ENCODE data around the gene RNASE11. TPM values are rescaled to one million over a fixed set of nuclear protein-coding genes. Genes with fewer than 3 reads are reported as not detected.

Gene RNASE11
- polyA plus RNA-seq, 1 donor (not counting 4 experiments of a cell fraction or from before 2014, with no cell fraction given) = not detected

- H3K9me3 ChIP-seq (ENCODE audit: control insufficient read depth, low read depth, low read length) = no peaks in the 10 kb centered on the region
- H3K4me1 ChIP-seq (ENCODE audit: control insufficient read depth, extremely low read depth, insufficient read depth, low read length) = no peaks in the 10 kb centered on the region
- no peaks in the 10 kb centered on the region for H3K27me3 ChIP-seq (ENCODE audit: control insufficient read depth, extremely low read depth, insufficient read depth, low read length)
- no peak for FAIRE-seq
- H3K9ac ChIP-seq (ENCODE audit: control insufficient read depth, extremely low read depth, insufficient read depth, low read length) = no peak overlapping the region
- no peak overlapping the region for H3K27ac ChIP-seq (ENCODE audit: control insufficient read depth, insufficient read depth, low read length)
- no peaks in the 10 kb centered on the region for H4K20me1 ChIP-seq (ENCODE audit: control insufficient read depth, extremely low read depth, insufficient read depth, low read length)
- H3K9me1 ChIP-seq (ENCODE audit: control insufficient read depth, extremely low read depth, insufficient read depth, low read length) = no peaks in the 10 kb centered on the region
- H3K36me3 ChIP-seq (ENCODE audit: control insufficient read depth in 2 of 2, extremely low read depth in 1 of 2, insufficient read depth in 2 of 2, low read length in 2 of 2) = no peaks in the 10 kb centered on the region
- no peak overlapping the region for H2AFZ ChIP-seq (ENCODE audit: control insufficient read depth, low read length)
- no peak overlapping the region for H3K4me2 ChIP-seq (ENCODE audit: control insufficient read depth, extremely low read depth, insufficient read depth, low read depth, low read length)
- H3K4me3 ChIP-seq (ENCODE audit: control insufficient read depth in 2 of 3, extremely low read depth in 1 of 3, insufficient read depth in 2 of 3, low read depth in 1 of 3, low read length in 3 of 3) = no peak overlapping the region
- DNase-seq (ENCODE audit: low read depth, low spot score) = no peak
- no peaks in the 10 kb centered on the region for H3K79me2 ChIP-seq (ENCODE audit: control insufficient read depth, insufficient read depth, low read length)
- TF ChIP-seq CTCF (optimal IDR thresholded peaks at IDR 0.05 in 1 of 3, IDR thresholded peaks at IDR 0.05 in 1 of 3, conservative IDR thresholded peaks at IDR 0.05 in 1 of 3; ENCODE audit: extremely low read depth in 1 of 3, insufficient read depth in 2 of 3, low read length in 3 of 3) (no peak), EZH2 (IDR thresholded peaks at IDR 0.05; ENCODE audit: low read length) (no peak)
- dilution Hi-C loops (cut with MboI; ENCODE audit: extremely low pct_ligation_motif_present, low sequenced_read_pairs) = no loop called here
Measured at GRCh38 chr14:20546877-20547276, 40.9 kb downstream of the RNASE11 start.

GRCh38 chr14:20539906-20540305 is 47.9 kb downstream of the RNASE11 start:
- Histone ChIP-seq H3K9me1 (ENCODE audit: control insufficient read depth, extremely low read depth, insufficient read depth, low read length) (no peaks in the 10 kb centered on the region), H4K20me1 (ENCODE audit: control insufficient read depth, extremely low read depth, insufficient read depth, low read length) (no peaks in the 10 kb centered on the region), H3K4me1 (ENCODE audit: control insufficient read depth, extremely low read depth, insufficient read depth, low read length) (no peaks in the 10 kb centered on the region), H3K9ac (ENCODE audit: control insufficient read depth, extremely low read depth, insufficient read depth, low read length) (no peak overlapping the region), H3K4me2 (ENCODE audit: control insufficient read depth, extremely low read depth, insufficient read depth, low read depth, low read length) (no peak overlapping the region), H3K79me2 (ENCODE audit: control insufficient read depth, insufficient read depth, low read length) (no peaks in the 10 kb centered on the region), H3K27ac (ENCODE audit: control insufficient read depth, insufficient read depth, low read length) (no peak overlapping the region), H2AFZ (ENCODE audit: control insufficient read depth, low read length) (no peak overlapping the region), H3K27me3 (ENCODE audit: control insufficient read depth, extremely low read depth, insufficient read depth, low read length) (no peaks in the 10 kb centered on the region), H3K9me3 (ENCODE audit: control insufficient read depth, low read depth, low read length) (no peaks in the 10 kb centered on the region), H3K4me3 (ENCODE audit: control insufficient read depth in 2 of 3, extremely low read depth in 1 of 3, insufficient read depth in 2 of 3, low read depth in 1 of 3, low read length in 3 of 3) (no peak overlapping the region), H3K36me3 (ENCODE audit: control insufficient read depth in 2 of 2, extremely low read depth in 1 of 2, insufficient read depth in 2 of 2, low read length in 2 of 2) (no peaks in the 10 kb centered on the region)
- dilution Hi-C loops (cut with MboI; ENCODE audit: extremely low pct_ligation_motif_present, low sequenced_read_pairs) = no loop called here
- FAIRE-seq (no peak), DNase-seq (ENCODE audit: low read depth, low spot score) (no peak)
- TF ChIP-seq EZH2 (IDR thresholded peaks at IDR 0.05; ENCODE audit: low read length) (no peak), CTCF (optimal IDR thresholded peaks at IDR 0.05 in 1 of 3, IDR thresholded peaks at IDR 0.05 in 1 of 3, conservative IDR thresholded peaks at IDR 0.05 in 1 of 3; ENCODE audit: extremely low read depth in 1 of 3, insufficient read depth in 2 of 3, low read length in 3 of 3) (no peak)

Other genes with a start within 250 kb of the RNASE11 start
- 13.8 to 24.7 TPM (median 24.1 TPM) in 3 replicates for gene PARP2, start 244.4 kb downstream of the RNASE11 start, polyA plus RNA-seq
- 12.5 to 16.6 TPM (median 12.8 TPM) in 3 replicates for gene TEP1, start 174.5 kb downstream of the RNASE11 start, polyA plus RNA-seq
- not detected in 3 replicates for gene KLHL33, start 151.8 kb downstream of the RNASE11 start, polyA plus RNA-seq
- gene OSGEP, start 133.2 kb downstream of the RNASE11 start, polyA plus RNA-seq = 28.8 to 36.6 TPM (median 34.5 TPM) in 3 replicates
- 211 to 234 TPM (median 212 TPM) in 3 replicates for gene APEX1, start 132.8 kb downstream of the RNASE11 start, polyA plus RNA-seq
- gene PIP4P1, start 126.6 kb downstream of the RNASE11 start, polyA plus RNA-seq = 34.4 to 37.5 TPM (median 35.6 TPM) in 3 replicates
- gene PNP, start 118.6 kb downstream of the RNASE11 start, polyA plus RNA-seq = 227 to 325 TPM (median 243 TPM) in 3 replicates
- not detected in 3 replicates for gene RNASE10, start 82.5 kb downstream of the RNASE11 start, polyA plus RNA-seq
- gene RNASE9, start 27.0 kb downstream of the RNASE11 start, polyA plus RNA-seq = not detected in 3 replicates
- not detected in 3 replicates for gene RNASE12, start 3.4 kb upstream of the RNASE11 start, polyA plus RNA-seq
- gene OR6S1, start 53.7 kb upstream of the RNASE11 start, polyA plus RNA-seq = not detected in 3 replicates
- 5.5 to 12.8 TPM (median 9.5 TPM) in 3 replicates for gene RNASE4, start 96.6 kb upstream of the RNASE11 start, polyA plus RNA-seq
- 3.7 to 4.4 TPM (median 4.0 TPM) in 3 replicates for gene ANG, start 100.8 kb upstream of the RNASE11 start, polyA plus RNA-seq
- not detected in 3 replicates for gene EDDM3A, start 157.9 kb upstream of the RNASE11 start, polyA plus RNA-seq
- not detected in 3 replicates for gene EDDM3B, start 180.4 kb upstream of the RNASE11 start, polyA plus RNA-seq
- not detected in 3 replicates for gene RNASE6, start 193.3 kb upstream of the RNASE11 start, polyA plus RNA-seq
- 0.09 TPM in 1 of 3 replicates, not detected in the others for gene RNASE1, start 214.8 kb upstream of the RNASE11 start, polyA plus RNA-seq